ENCODE data around the gene IL23A.
"Not testable (repeated sequence)": the region's sequence is repeated elsewhere in the genome, so short reads cannot be mapped to it uniquely, and the experiment has no call there.

The IL23A gene

GRCh38 chr12:56315622-56316473 lies 22.8 kb upstream of the IL23A start, which contains the start of gene CNPY2:
Gene CNPY2, minus strand, starts transcription at chr12:56315988. Its CDS starts 771 bp downstream, at chr12:56315217.
- Histone ChIP-seq H3K36me3 (replicated peaks in 1 of 2; ENCODE audit: control insufficient read depth in 2 of 2, insufficient read depth in 2 of 2, low read length in 2 of 2) (peaks cover 12 to 65% of the 10 kb centered on the region in 2 donors), H3K79me1 (ENCODE audit: low read depth, low read length) (peaks cover 4% of the 10 kb centered on the region), H2AFZ (ENCODE audit: low read length) (peak within 1 kb of the TSS; percentile 93), H2AK5ac (ENCODE audit: low read depth, low read length) (peak within 1 kb of the TSS; percentile 40), H3K18ac (ENCODE audit: low read length) (peak within 1 kb of the TSS; percentile 96), H2BK5ac (ENCODE audit: low read length) (peak within 1 kb of the TSS; percentile 87), H2BK12ac (ENCODE audit: low read length) (no peak within 1 kb of the TSS), H3K14ac (ENCODE audit: low read length) (peak within 1 kb of the TSS; percentile 92), H3K4me3 (ENCODE audit: low read length in 2 of 2) (peak within 1 kb of the TSS; percentile 86 to 95), H3K9me3 (replicated peaks in 1 of 2; ENCODE audit: control insufficient read depth in 2 of 2, insufficient read depth in 1 of 2, low read depth in 1 of 2, low read length in 2 of 2) (no peaks in the 10 kb centered on the region), H2BK120ac (ENCODE audit: low read depth, low read length) (no peak within 1 kb of the TSS), H3K27me3 (ENCODE audit: control insufficient read depth in 3 of 3, insufficient read depth in 3 of 3, low read depth in 1 of 3, low read length in 3 of 3) (no peaks in the 10 kb centered on the region), H4K8ac (ENCODE audit: low read depth, low read length) (no peak within 1 kb of the TSS), H3K4me2 (ENCODE audit: insufficient read depth, low read length, poor library complexity, severe bottlenecking) (peak within 1 kb of the TSS; percentile 92), H3K9ac (ENCODE audit: low read depth, low read length, poor library complexity) (peak within 1 kb of the TSS; percentile 97), H2BK15ac (ENCODE audit: low read length) (no peak within 1 kb of the TSS), H4K91ac (ENCODE audit: low read depth, low read length, poor library complexity) (no peak within 1 kb of the TSS), H3K27ac (replicated peaks; ENCODE audit: low read length) (peak within 1 kb of the TSS; percentile 95), H3K4ac (ENCODE audit: low read length) (no peak within 1 kb of the TSS), H3K23ac (ENCODE audit: low read depth, low read length, poor library complexity) (peak within 1 kb of the TSS; percentile 82), H3K4me1 (ENCODE audit: control insufficient read depth in 2 of 2, insufficient read depth in 1 of 2, low read depth in 1 of 2, low read length in 2 of 2) (peaks cover 3 to 5% of the 10 kb centered on the region in 2 donors)
- no CpG with 5 or more reads among the region's 62 CpGs for WGBS, 2 donors (ENCODE audit: extremely low coverage in 2 of 2, insufficient read length in 2 of 2, insufficient replicate concordance in 1 of 2)
- DNase-seq (ENCODE audit: low spot score), result peak; percentile 96

GRCh38 chr12:56317675-56318074 lies 21.0 kb upstream of the IL23A start:
- H3K27me3 ChIP-seq (ENCODE audit: control insufficient read depth in 3 of 3, insufficient read depth in 3 of 3, low read depth in 1 of 3, low read length in 3 of 3), result no peaks in the 10 kb centered on the region
- H3K79me1 ChIP-seq (ENCODE audit: low read depth, low read length), result peaks cover 4% of the 10 kb centered on the region
- H3K9me3 ChIP-seq (replicated peaks in 1 of 2; ENCODE audit: control insufficient read depth in 2 of 2, insufficient read depth in 1 of 2, low read depth in 1 of 2, low read length in 2 of 2), result no peaks in the 10 kb centered on the region
- no peak overlapping the region for H3K14ac ChIP-seq (ENCODE audit: low read length)
- H3K18ac ChIP-seq (ENCODE audit: low read length), result no peak overlapping the region
- H2BK12ac ChIP-seq (ENCODE audit: low read length), result no peak overlapping the region
- H3K4me2 ChIP-seq (ENCODE audit: insufficient read depth, low read length, poor library complexity, severe bottlenecking), result no peak overlapping the region
- no peak overlapping the region for H2AK5ac ChIP-seq (ENCODE audit: low read depth, low read length)
- no peak overlapping the region for H2BK5ac ChIP-seq (ENCODE audit: low read length)
- H3K23ac ChIP-seq (ENCODE audit: low read depth, low read length, poor library complexity), result no peak overlapping the region
- 100% methylated on average over 1 of the region's 3 CpGs; no CpG with 5 or more reads in 1 of the 2 donors for WGBS, 2 donors (ENCODE audit: extremely low coverage in 2 of 2, insufficient read length in 2 of 2, insufficient replicate concordance in 1 of 2)
- no peak overlapping the region for H3K27ac ChIP-seq (replicated peaks; ENCODE audit: low read length)
- H3K4me3 ChIP-seq (ENCODE audit: low read length in 2 of 2), result no peak overlapping the region
- H4K8ac ChIP-seq (ENCODE audit: low read depth, low read length), result no peak overlapping the region
- no peak overlapping the region for H4K91ac ChIP-seq (ENCODE audit: low read depth, low read length, poor library complexity)
- no peak overlapping the region for H3K9ac ChIP-seq (ENCODE audit: low read depth, low read length, poor library complexity)
- peaks cover 12 to 63% of the 10 kb centered on the region in 2 donors for H3K36me3 ChIP-seq (replicated peaks in 1 of 2; ENCODE audit: control insufficient read depth in 2 of 2, insufficient read depth in 2 of 2, low read length in 2 of 2)
- no peak overlapping the region for H2BK120ac ChIP-seq (ENCODE audit: low read depth, low read length)
- peaks cover 3 to 5% of the 10 kb centered on the region in 2 donors for H3K4me1 ChIP-seq (ENCODE audit: control insufficient read depth in 2 of 2, insufficient read depth in 1 of 2, low read depth in 1 of 2, low read length in 2 of 2)
- DNase-seq (ENCODE audit: low spot score), result no peak
- H3K4ac ChIP-seq (ENCODE audit: low read length), result no peak overlapping the region
- H2BK15ac ChIP-seq (ENCODE audit: low read length), result no peak overlapping the region
- no peak overlapping the region for H2AFZ ChIP-seq (ENCODE audit: low read length)

- no peak overlapping the region for H3K4me3 ChIP-seq (ENCODE audit: low read length in 2 of 2)
- no peaks in the 10 kb centered on the region for H3K79me1 ChIP-seq (ENCODE audit: low read depth, low read length)
- no peak overlapping the region for H3K23ac ChIP-seq (ENCODE audit: low read depth, low read length, poor library complexity)
- no peak overlapping the region for H3K14ac ChIP-seq (ENCODE audit: low read length)
- H3K18ac ChIP-seq (ENCODE audit: low read length), result no peak overlapping the region
- H3K9ac ChIP-seq (ENCODE audit: low read depth, low read length, poor library complexity), result no peak overlapping the region
- H3K27me3 ChIP-seq (ENCODE audit: control insufficient read depth in 3 of 3, insufficient read depth in 3 of 3, low read depth in 1 of 3, low read length in 3 of 3), result no peaks in the 10 kb centered on the region
- H3K4ac ChIP-seq (ENCODE audit: low read length), result no peak overlapping the region
- no peaks in the 10 kb centered on the region for H3K4me1 ChIP-seq (ENCODE audit: control insufficient read depth in 2 of 2, insufficient read depth in 1 of 2, low read depth in 1 of 2, low read length in 2 of 2)
- H4K8ac ChIP-seq (ENCODE audit: low read depth, low read length), result no peak overlapping the region
- H2BK12ac ChIP-seq (ENCODE audit: low read length), result no peak overlapping the region
- H2AK5ac ChIP-seq (ENCODE audit: low read depth, low read length), result no peak overlapping the region
- H2BK15ac ChIP-seq (ENCODE audit: low read length), result no peak overlapping the region
- H2BK5ac ChIP-seq (ENCODE audit: low read length), result no peak overlapping the region
- H2AFZ ChIP-seq (ENCODE audit: low read length), result no peak overlapping the region
- no peak overlapping the region for H4K91ac ChIP-seq (ENCODE audit: low read depth, low read length, poor library complexity)
- peaks cover 20 to 75% of the 10 kb centered on the region in 2 donors for H3K36me3 ChIP-seq (replicated peaks in 1 of 2; ENCODE audit: control insufficient read depth in 2 of 2, insufficient read depth in 2 of 2, low read length in 2 of 2)
- H3K9me3 ChIP-seq (replicated peaks in 1 of 2; ENCODE audit: control insufficient read depth in 2 of 2, insufficient read depth in 1 of 2, low read depth in 1 of 2, low read length in 2 of 2), result no peaks in the 10 kb centered on the region
- no peak overlapping the region for H2BK120ac ChIP-seq (ENCODE audit: low read depth, low read length)
- DNase-seq (ENCODE audit: low spot score), result no peak
- no CpG with 5 or more reads among the region's 2 CpGs for WGBS, 2 donors (ENCODE audit: extremely low coverage in 2 of 2, insufficient read length in 2 of 2, insufficient replicate concordance in 1 of 2)
- no peak overlapping the region for H3K4me2 ChIP-seq (ENCODE audit: insufficient read depth, low read length, poor library complexity, severe bottlenecking)
- no peak overlapping the region for H3K27ac ChIP-seq (replicated peaks; ENCODE audit: low read length)
Measured at GRCh38 chr12:56321027-56321426, 17.7 kb upstream of the IL23A start.

- not testable (repeated sequence) for H2AK5ac ChIP-seq (ENCODE audit: low read depth, low read length); H4K8ac ChIP-seq (ENCODE audit: low read depth, low read length); H3K27me3 ChIP-seq (ENCODE audit: control insufficient read depth in 3 of 3, insufficient read depth in 3 of 3, low read depth in 1 of 3, low read length in 3 of 3); H3K23ac ChIP-seq (ENCODE audit: low read depth, low read length, poor library complexity); H2AFZ ChIP-seq (ENCODE audit: low read length); H3K4ac ChIP-seq (ENCODE audit: low read length); H3K4me1 ChIP-seq (ENCODE audit: control insufficient read depth in 2 of 2, insufficient read depth in 1 of 2, low read depth in 1 of 2, low read length in 2 of 2); H3K9me3 ChIP-seq (replicated peaks in 1 of 2; ENCODE audit: control insufficient read depth in 2 of 2, insufficient read depth in 1 of 2, low read depth in 1 of 2, low read length in 2 of 2); H4K91ac ChIP-seq (ENCODE audit: low read depth, low read length, poor library complexity); H3K4me3 ChIP-seq (ENCODE audit: low read length in 2 of 2); H3K9ac ChIP-seq (ENCODE audit: low read depth, low read length, poor library complexity); H2BK120ac ChIP-seq (ENCODE audit: low read depth, low read length); H3K79me1 ChIP-seq (ENCODE audit: low read depth, low read length); H3K14ac ChIP-seq (ENCODE audit: low read length); H3K4me2 ChIP-seq (ENCODE audit: insufficient read depth, low read length, poor library complexity, severe bottlenecking); H3K27ac ChIP-seq (replicated peaks; ENCODE audit: low read length); H2BK15ac ChIP-seq (ENCODE audit: low read length); DNase-seq (ENCODE audit: low spot score); H2BK5ac ChIP-seq (ENCODE audit: low read length); H2BK12ac ChIP-seq (ENCODE audit: low read length); H3K18ac ChIP-seq (ENCODE audit: low read length)
- peaks cover 22 to 81% of the 10 kb centered on the region in 2 donors for H3K36me3 ChIP-seq (replicated peaks in 1 of 2; ENCODE audit: control insufficient read depth in 2 of 2, insufficient read depth in 2 of 2, low read length in 2 of 2)
- WGBS, 2 donors (ENCODE audit: extremely low coverage in 2 of 2, insufficient read length in 2 of 2, insufficient replicate concordance in 1 of 2), result no CpG with 5 or more reads among the region's 8 CpGs
Measured at GRCh38 chr12:56321610-56322009, 17.1 kb upstream of the IL23A start.
